Cardiac fibroblast (primary cell): ENCODE measurements around the gene BMP8B.
"Not testable (repeated sequence)": the region's sequence is repeated elsewhere in the genome, so short reads cannot be mapped to it uniquely, and the experiment has no call there.

Experiments
- DNase-seq, 2 donors: peaks; one replicate each; pipeline versions ENCODE4 v3.0.0 to v3.0.0-alpha.2; 2010; ENCODE audit warnings: low read depth in 2 of 2
- H3K4me3 ChIP-seq, 2 donors: replicated peaks in 1 of 2; 1 replicate in 1 of 2; 2 replicates in 1 of 2; pipeline ENCODE4 v1.5.1; 2011; ENCODE audit warnings: low read depth in 2 of 2, low read length in 2 of 2, mild to moderate bottlenecking in 2 of 2, moderate library complexity in 1 of 2
- TF ChIP-seq, protein P1 (sequence below): IDR thresholded peaks from one replicate; pipeline ENCODE4 v1.5.1; 2011; ENCODE audit warnings: low read depth, mild to moderate bottlenecking, low read length, inconsistent platforms

The BMP8B gene

DNA sequence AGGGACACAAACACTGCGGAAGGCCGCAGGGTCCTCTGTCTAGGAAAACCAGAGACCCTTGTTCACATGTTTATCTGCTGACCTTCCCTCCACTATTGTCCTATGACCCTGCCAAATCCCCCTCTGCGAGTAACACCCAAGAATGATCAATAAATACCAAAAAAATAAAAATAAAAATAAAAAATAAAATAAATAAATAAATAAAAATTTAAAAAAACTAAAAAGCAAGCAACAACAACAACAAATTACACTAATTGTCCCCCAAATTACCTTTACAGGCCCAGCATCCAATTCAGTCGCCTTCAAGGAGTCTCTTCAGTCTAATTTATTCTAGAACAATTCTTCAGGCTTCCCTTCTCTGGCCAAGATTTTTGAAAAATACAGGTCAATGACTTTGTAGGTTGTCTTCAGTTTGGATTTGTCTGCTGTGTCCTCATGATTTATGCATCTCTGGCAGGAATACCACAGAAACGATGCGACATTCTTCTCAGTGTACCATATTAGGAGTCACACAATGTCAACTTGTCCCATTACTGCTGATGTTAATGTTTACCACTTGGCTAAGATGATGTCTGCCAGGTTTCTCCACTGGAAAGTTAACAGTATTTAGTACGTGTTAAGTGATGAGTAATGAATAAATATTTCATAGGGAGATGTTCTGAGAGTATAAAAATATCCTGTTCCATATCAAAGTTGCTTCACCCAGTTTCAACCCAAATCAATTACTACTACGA is 20.3 kb upstream of the BMP8B start:
- TF ChIP-seq, protein P1, sequence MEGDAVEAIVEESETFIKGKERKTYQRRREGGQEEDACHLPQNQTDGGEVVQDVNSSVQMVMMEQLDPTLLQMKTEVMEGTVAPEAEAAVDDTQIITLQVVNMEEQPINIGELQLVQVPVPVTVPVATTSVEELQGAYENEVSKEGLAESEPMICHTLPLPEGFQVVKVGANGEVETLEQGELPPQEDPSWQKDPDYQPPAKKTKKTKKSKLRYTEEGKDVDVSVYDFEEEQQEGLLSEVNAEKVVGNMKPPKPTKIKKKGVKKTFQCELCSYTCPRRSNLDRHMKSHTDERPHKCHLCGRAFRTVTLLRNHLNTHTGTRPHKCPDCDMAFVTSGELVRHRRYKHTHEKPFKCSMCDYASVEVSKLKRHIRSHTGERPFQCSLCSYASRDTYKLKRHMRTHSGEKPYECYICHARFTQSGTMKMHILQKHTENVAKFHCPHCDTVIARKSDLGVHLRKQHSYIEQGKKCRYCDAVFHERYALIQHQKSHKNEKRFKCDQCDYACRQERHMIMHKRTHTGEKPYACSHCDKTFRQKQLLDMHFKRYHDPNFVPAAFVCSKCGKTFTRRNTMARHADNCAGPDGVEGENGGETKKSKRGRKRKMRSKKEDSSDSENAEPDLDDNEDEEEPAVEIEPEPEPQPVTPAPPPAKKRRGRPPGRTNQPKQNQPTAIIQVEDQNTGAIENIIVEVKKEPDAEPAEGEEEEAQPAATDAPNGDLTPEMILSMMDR: no peak
- no peak for DNase-seq
- no peak overlapping the region for H3K4me3 ChIP-seq

DNA sequence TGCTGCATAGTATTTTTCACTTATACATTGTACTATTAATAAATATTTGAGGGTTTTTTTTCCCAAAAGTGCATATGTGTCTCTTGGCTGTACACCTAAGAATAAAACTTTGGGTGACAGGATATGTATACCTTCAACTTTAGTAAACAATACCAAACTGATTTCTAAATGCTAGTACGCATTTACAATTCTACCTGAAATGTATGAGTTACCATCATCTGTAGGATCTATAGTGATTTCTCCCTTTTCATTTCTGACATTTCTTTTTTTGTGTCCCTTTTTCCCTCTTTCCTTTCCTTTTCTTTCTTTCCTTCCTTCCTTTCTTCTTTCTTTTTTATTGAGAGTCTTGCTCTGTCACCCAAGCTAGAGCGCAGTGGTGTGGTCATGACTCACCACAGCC is 16.7 kb upstream of the BMP8B start:
- TF ChIP-seq, protein P1: no peak
- DNase-seq: no peak
- no peak overlapping the region for H3K4me3 ChIP-seq

DNA sequence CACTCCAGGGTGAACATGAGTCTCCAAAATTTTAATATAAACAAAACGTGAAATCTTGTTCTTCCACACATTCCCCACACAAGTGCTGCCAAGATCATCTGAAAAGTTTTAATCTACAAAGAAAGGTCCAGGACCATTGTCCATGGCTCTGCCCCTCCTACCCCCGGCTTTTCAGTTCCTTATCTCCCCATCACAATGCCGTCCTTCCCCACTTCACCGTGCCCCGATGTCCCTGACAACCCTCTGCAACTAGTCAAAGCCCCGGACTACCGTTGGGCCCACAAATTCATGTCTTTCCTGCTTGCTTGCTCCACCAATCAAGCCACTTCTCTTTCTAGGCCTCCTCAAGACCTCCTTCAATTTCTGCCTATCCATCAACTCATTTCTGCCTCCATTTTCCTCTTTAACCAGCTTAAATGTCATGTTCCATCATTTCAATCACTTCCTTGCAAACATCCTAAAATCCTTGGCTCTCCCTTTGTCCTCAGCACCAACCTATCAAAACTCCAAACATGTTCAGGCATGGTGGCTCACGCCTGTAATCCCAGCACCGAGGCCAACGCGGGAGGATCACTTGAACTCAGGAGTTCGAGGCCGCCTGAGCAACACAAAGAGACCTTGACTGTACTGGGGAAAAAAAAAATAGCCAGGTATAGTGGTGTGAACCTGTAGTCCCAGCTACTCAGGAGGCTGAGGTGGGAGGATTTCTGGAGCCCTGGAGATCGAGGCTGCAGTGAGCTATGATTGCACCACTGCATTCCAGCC is 14.0 kb upstream of the BMP8B start:
- DNase-seq: no peak
- no peak overlapping the region for H3K4me3 ChIP-seq
- TF ChIP-seq, protein P1: no peak

DNA sequence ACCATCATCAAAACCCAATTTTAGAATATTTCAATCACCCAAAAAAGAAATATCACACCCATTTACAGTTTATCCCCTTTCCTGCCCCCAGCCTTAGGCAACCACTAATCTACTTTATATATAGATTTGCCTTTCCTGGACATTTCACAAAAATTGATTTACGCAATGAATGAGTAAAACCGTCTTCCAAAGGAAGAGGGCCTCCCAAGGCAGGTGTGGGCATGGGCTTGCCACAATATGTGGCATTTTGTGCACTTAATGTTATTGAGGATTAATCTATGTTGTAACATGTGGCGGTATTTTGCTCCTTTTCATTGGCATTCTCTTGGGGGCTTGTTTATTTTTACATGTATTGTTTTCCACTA is 11.8 kb upstream of the BMP8B start:
- DNase-seq: no peak

DNA sequence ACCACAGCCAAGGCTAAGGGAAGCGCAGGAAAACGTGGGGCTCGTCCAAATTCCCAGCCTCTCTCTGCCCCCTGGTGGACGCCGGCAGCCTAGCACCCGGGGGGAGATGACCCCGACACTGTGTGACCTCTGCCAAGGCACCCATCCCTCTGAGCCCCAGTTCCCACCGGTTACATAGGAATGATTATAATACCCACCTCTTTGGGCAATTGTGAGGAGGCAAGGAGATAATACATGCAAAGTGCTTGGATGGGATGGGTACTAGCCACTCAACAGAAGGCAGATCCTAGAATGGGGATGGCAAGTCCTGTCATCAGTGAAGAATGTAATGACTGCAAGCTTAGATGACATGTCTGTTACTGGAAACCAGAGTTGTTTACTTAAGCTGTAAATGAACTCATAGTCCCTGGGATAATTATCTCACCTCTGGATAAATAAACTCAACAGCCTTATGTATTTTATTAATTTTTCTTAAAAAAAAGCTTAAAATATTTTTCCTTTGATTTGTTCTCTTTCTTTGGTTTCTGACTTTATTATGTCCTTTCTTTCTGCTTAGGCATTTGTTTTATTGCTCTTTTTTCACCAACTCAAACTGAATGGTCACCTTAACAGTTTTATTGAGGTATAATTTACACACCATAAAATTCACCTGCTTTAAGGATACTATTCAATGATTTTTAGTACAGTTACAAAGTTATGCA is 11.3 kb upstream of the BMP8B start:
- DNase-seq: peak; percentile 45 to 87
- TF ChIP-seq, protein P1: peak; percentile 84
- no peak overlapping the region for H3K4me3 ChIP-seq

More for the DNA sequence above, 11.8 kb upstream of the BMP8B start:
- TF ChIP-seq, protein P1: no peak
- no peak overlapping the region for H3K4me3 ChIP-seq

DNA sequence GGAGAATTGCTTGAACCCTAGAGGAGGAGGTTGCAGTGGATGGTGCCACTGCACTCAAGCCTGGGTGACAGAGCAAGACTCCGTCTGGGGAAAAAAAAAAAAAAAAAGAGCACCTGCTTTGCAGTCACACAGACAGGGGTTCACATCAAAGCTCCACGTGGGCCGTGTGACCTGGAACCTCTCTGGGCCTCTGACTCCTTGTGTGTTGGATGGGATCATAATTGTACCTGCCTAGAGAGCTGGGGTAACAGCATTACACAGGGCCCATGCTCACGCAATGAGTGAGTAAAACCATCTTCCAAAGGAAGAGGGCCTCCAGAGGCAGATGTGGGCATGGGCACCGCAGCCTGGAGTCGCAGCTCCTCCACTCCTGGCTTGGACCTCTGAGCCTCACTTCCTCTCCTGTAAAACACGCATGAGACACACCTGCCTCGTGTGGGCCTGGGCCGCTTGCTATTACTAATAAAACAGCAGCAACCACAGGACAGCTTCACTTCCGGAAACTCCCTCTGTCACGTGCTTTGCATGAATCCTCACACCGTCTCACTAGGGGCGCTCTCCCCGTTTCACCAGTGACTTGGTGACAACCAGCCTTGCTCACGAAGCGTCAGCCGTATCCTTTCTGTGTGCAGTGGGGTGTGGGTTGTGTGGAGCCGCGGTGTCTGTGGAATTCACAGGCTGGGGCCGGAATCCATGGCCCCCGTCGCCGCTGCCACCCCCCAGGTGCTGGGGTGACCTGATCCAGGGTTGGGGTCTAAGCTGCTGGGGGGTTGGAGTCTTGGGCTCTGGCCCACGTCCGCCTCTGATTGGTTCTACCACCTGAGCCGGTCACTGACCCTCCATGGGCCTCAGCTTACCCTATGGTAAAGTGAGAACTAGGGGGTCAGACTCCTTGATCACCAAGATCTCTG is 10.4 kb upstream of the BMP8B start:
- TF ChIP-seq, protein P1: peak; percentile 29
- not testable (repeated sequence) for H3K4me3 ChIP-seq
- peak; percentile 47 to 75 for DNase-seq
